Measurements from ENCODE around the gene SCUBE1. TPM values are rescaled to one million over a fixed set of nuclear protein-coding genes. Genes with fewer than 3 reads are reported as not detected.

SCUBE1 gene
- total and polyA plus RNA-seq, 4 donors = 1.6 to 7.9 (median 5.0) TPM

DNA sequence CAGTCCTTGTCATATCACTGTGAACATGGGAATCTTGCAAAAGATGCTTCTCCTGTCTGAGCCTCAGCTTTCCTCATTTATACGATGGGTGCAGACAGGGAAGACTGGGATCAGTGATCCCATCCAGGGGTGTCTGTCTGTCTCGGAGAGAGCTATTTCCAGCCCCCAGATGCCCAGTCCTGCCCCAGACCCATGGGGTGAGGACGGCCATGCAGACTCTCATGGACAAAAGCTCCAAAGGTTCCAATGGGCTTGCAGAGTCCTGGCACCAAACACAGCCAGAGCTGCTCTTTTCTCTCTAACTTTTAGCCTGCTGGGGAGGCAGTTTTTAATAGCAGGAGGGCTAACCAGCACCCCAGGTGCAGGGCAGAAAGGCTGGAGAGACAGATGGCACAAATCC, 5.2 kb downstream of the SCUBE1 start:
- Histone ChIP-seq H3K4me3 (no peak overlapping the region), H3K9ac (ENCODE audit: insufficient read depth in 1 of 2, low read length in 2 of 2) (no peak overlapping the region), H3K27me3 (ENCODE audit: control insufficient read depth in 3 of 3, insufficient read depth in 3 of 3, low read length in 2 of 3) (peaks cover 0 to 27% (median 23%) of the 10 kb centered on the region in 3 donors), H3K9me3 (ENCODE audit: control insufficient read depth in 4 of 4, insufficient read depth in 3 of 4, low read length in 3 of 4) (no peaks in the 10 kb centered on the region), H3K27ac (ENCODE audit: low read depth in 1 of 2, low read length in 1 of 2) (no peak overlapping the region), H3K36me3 (ENCODE audit: control insufficient read depth in 4 of 4, insufficient read depth in 4 of 4, low read length in 4 of 4) (no peaks in the 10 kb centered on the region), H3K4me1 (ENCODE audit: control insufficient read depth in 5 of 5, insufficient read depth in 5 of 5, low read length in 5 of 5) (no peaks in the 10 kb centered on the region)
- DNase-seq (no peak), ATAC-seq (ENCODE audit: insufficient read depth, low FRiP score) (no peak)
- 90% methylated on average over 3 of the region's 3 CpGs for WGBS, 2 donors
- TF ChIP-seq, protein P1, sequence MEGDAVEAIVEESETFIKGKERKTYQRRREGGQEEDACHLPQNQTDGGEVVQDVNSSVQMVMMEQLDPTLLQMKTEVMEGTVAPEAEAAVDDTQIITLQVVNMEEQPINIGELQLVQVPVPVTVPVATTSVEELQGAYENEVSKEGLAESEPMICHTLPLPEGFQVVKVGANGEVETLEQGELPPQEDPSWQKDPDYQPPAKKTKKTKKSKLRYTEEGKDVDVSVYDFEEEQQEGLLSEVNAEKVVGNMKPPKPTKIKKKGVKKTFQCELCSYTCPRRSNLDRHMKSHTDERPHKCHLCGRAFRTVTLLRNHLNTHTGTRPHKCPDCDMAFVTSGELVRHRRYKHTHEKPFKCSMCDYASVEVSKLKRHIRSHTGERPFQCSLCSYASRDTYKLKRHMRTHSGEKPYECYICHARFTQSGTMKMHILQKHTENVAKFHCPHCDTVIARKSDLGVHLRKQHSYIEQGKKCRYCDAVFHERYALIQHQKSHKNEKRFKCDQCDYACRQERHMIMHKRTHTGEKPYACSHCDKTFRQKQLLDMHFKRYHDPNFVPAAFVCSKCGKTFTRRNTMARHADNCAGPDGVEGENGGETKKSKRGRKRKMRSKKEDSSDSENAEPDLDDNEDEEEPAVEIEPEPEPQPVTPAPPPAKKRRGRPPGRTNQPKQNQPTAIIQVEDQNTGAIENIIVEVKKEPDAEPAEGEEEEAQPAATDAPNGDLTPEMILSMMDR (IDR thresholded peaks at IDR 0.05; ENCODE audit: control extremely low read depth, extremely low read depth) = no peak

DNA sequence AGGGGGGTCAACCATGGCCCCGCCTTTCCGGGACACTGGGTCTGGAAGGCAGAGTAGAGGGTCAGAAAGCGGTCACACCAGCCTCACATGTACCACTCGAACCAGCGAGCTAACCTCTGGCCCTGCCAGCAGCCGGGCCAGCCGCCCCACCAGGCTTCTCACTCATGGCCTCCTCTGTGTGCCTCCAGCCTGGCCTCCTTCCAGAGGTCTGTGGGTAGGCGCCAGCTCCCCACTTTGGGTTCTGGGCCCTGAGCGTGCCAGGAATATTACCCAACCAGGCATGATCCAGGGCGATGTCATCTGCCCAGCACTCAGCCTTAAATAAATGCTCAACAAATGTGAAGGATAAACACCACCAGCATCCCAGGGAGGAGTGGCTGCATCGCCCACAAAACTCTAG, 5.8 kb downstream of the SCUBE1 start:
- 79 to 80% methylated on average over 11 of the region's 11 CpGs for WGBS, 2 donors
- Histone ChIP-seq H3K27ac (ENCODE audit: low read depth in 1 of 2, low read length in 1 of 2) (no peak overlapping the region), H3K36me3 (ENCODE audit: control insufficient read depth in 4 of 4, insufficient read depth in 4 of 4, low read length in 4 of 4) (no peaks in the 10 kb centered on the region), H3K9me3 (ENCODE audit: control insufficient read depth in 4 of 4, insufficient read depth in 3 of 4, low read length in 3 of 4) (no peaks in the 10 kb centered on the region), H3K4me1 (ENCODE audit: control insufficient read depth in 5 of 5, insufficient read depth in 5 of 5, low read length in 5 of 5) (no peaks in the 10 kb centered on the region), H3K27me3 (ENCODE audit: control insufficient read depth in 3 of 3, insufficient read depth in 3 of 3, low read length in 2 of 3) (peaks cover 0 to 25% (median 23%) of the 10 kb centered on the region in 3 donors), H3K9ac (ENCODE audit: insufficient read depth in 1 of 2, low read length in 2 of 2) (no peak overlapping the region), H3K4me3 (no peak overlapping the region)
- ATAC-seq (ENCODE audit: insufficient read depth, low FRiP score) (no peak), DNase-seq (no peak)
- TF ChIP-seq, protein P1 (IDR thresholded peaks at IDR 0.05; ENCODE audit: control extremely low read depth, extremely low read depth) = no peak

DNA sequence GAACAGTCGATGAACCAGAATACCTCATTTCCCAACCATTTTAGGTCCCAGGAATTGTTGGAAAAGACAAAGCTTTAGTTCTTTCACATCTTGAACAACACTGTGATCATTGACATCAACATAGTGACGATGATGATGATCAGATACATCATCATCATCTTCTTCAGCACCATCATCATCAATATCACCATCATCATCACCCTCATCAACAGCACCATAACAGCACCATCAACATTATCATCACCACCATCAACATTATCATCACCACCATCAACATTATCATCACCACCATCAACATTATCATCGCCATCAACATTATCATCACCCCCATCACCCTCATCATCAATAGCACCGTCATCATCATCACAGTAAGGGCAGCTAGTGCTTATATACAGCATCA, 8.8 kb downstream of the SCUBE1 start:
- no peaks in the 10 kb centered on the region for H3K36me3 ChIP-seq (ENCODE audit: control insufficient read depth in 4 of 4, insufficient read depth in 4 of 4, low read length in 4 of 4)
- no peak for ATAC-seq (ENCODE audit: insufficient read depth, low FRiP score)
- TF ChIP-seq, protein P1 (IDR thresholded peaks at IDR 0.05; ENCODE audit: control extremely low read depth, extremely low read depth) = no peak
- H3K9me3 ChIP-seq (ENCODE audit: control insufficient read depth in 4 of 4, insufficient read depth in 3 of 4, low read length in 3 of 4) = no peaks in the 10 kb centered on the region
- WGBS, 2 donors = 95 to 96% methylated on average over 4 of the region's 4 CpGs
- no peak overlapping the region for H3K27ac ChIP-seq (ENCODE audit: low read depth in 1 of 2, low read length in 1 of 2)
- H3K9ac ChIP-seq (ENCODE audit: insufficient read depth in 1 of 2, low read length in 2 of 2) = no peak overlapping the region
- peaks cover 0 to 4% (median 2%) of the 10 kb centered on the region in 3 donors for H3K27me3 ChIP-seq (ENCODE audit: control insufficient read depth in 3 of 3, insufficient read depth in 3 of 3, low read length in 2 of 3)
- H3K4me1 ChIP-seq (ENCODE audit: control insufficient read depth in 5 of 5, insufficient read depth in 5 of 5, low read length in 5 of 5) = peaks cover 0 to 13% (median 9%) of the 10 kb centered on the region in 5 donors
- no peak overlapping the region for H3K4me3 ChIP-seq
- DNase-seq = no peak

DNA sequence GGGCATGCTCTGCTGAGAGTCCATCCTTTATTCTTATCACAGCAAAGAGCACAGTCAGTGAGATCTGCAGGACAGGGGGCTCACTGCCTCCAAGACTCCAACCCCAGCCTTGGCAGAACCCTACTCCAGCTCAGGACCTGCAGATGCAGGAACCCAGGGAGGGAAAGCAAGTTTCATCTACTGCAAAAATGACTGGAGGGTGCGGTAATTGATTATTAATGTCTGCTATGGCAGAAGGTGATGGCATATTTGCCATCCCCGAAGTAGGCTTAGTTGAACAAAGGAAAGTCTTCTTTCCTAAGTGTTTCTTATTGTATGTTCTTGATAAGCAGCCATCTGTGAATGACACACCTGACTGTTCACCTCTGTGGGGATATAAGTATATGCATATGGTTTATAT, 9.2 kb downstream of the SCUBE1 start:
- TF ChIP-seq, protein P1 (IDR thresholded peaks at IDR 0.05; ENCODE audit: control extremely low read depth, extremely low read depth) = no peak
- no peaks in the 10 kb centered on the region for H3K9me3 ChIP-seq (ENCODE audit: control insufficient read depth in 4 of 4, insufficient read depth in 3 of 4, low read length in 3 of 4)
- H3K9ac ChIP-seq (ENCODE audit: insufficient read depth in 1 of 2, low read length in 2 of 2) = no peak overlapping the region
- DNase-seq (no peak), ATAC-seq (ENCODE audit: insufficient read depth, low FRiP score) (no peak)
- H3K4me1 ChIP-seq (ENCODE audit: control insufficient read depth in 5 of 5, insufficient read depth in 5 of 5, low read length in 5 of 5) = peaks cover 0 to 13% (median 12%) of the 10 kb centered on the region in 5 donors
- no peak overlapping the region for H3K4me3 ChIP-seq
- H3K27me3 ChIP-seq (ENCODE audit: control insufficient read depth in 3 of 3, insufficient read depth in 3 of 3, low read length in 2 of 3) = peaks cover 0 to 2% (median under 1%) of the 10 kb centered on the region in 3 donors
- 84 to 85% methylated on average over 2 of the region's 2 CpGs for WGBS, 2 donors
- no peak overlapping the region for H3K27ac ChIP-seq (ENCODE audit: low read depth in 1 of 2, low read length in 1 of 2)
- H3K36me3 ChIP-seq (ENCODE audit: control insufficient read depth in 4 of 4, insufficient read depth in 4 of 4, low read length in 4 of 4) = no peaks in the 10 kb centered on the region
